ENCODE results near the gene IFIT2.

- no peak for TF ChIP-seq CTCF (IDR thresholded peaks at IDR 0.05)
- TF ChIP-seq REST (IDR thresholded peaks at IDR 0.05; ENCODE audit: insufficient read depth in 1 of 2, low read depth in 2 of 2, low read length in 1 of 2), result no peak
- TF ChIP-seq POLR2AphosphoS5 (IDR thresholded peaks at IDR 0.05; ENCODE audit: low read depth, low read length), result 0 out of 2 replicates have a peak, but pooled peaks have one; percentile 48
These were observed 17.8 kb upstream of the IFIT2 start for GRCh38 chr10:89283936-89284475.
